HG03469 (cell line): Measurements from ENCODE around the gene DICER1.

Experiments used
- ATAC-seq: cut with Tn5 transposase; IDR thresholded peaks from one replicate; pipeline ENCODE4 v1.9.1; 2021; ENCODE audit warnings: mild to moderate bottlenecking, moderate library complexity, moderate number of reproducible peaks; ENCODE audit not compliant: unreplicated experiment

DICER1 gene

GRCh38 chr14:95062946-95063345 lies 94.4 kb downstream of the DICER1 start:
- ATAC-seq = no peak

- no peak for ATAC-seq
These were observed 95.1 kb downstream of the DICER1 start for GRCh38 chr14:95062220-95062619.

- no peak for ATAC-seq
These were observed 95.8 kb downstream of the DICER1 start for GRCh38 chr14:95061317-95062093.

GRCh38 chr14:95059126-95059525 lies 98.2 kb downstream of the DICER1 start:
- ATAC-seq = no peak

- ATAC-seq = no peak
These were observed 98.8 kb downstream of the DICER1 start for GRCh38 chr14:95058491-95058890.

GRCh38 chr14:95057851-95058250 lies 99.5 kb downstream of the DICER1 start:
- no peak for ATAC-seq

- no peak for ATAC-seq
These were observed 100.2 kb downstream of the DICER1 start for GRCh38 chr14:95057147-95057546.

- no peak for ATAC-seq
These were observed 100.9 kb downstream of the DICER1 start for GRCh38 chr14:95056476-95056875.

GRCh38 chr14:95055318-95055717 lies 102.0 kb downstream of the DICER1 start:
- no peak for ATAC-seq

GRCh38 chr14:95054346-95055280 lies 102.7 kb downstream of the DICER1 start:
- ATAC-seq = no peak

- no peak for ATAC-seq
These were observed 105.2 kb downstream of the DICER1 start for GRCh38 chr14:95052016-95052585.

- no peak for ATAC-seq
These were observed 107.4 kb downstream of the DICER1 start for GRCh38 chr14:95049952-95050351.

GRCh38 chr14:95048771-95049312 lies 108.5 kb downstream of the DICER1 start:
- no peak for ATAC-seq

- ATAC-seq = no peak
These were observed 109.6 kb downstream of the DICER1 start for GRCh38 chr14:95047754-95048153.

GRCh38 chr14:95046711-95047681 lies 110.3 kb downstream of the DICER1 start:
- no peak for ATAC-seq

- ATAC-seq = no peak
These were observed 111.4 kb downstream of the DICER1 start for GRCh38 chr14:95045836-95046430.

- ATAC-seq = no peak
These were observed 112.1 kb downstream of the DICER1 start for GRCh38 chr14:95045106-95045701.

- ATAC-seq = no peak
These were observed 112.7 kb downstream of the DICER1 start for GRCh38 chr14:95044463-95045105.
